Hepatocyte (in vitro differentiated cells): ENCODE results near the gene NPW. TPM values are rescaled to one million over a fixed set of nuclear protein-coding genes. Genes with fewer than 3 reads are reported as not detected.

Source experiments
- DNase-seq: peaks from one replicate; pipeline ENCODE4 v3.0.0-alpha.2; 2016; ENCODE audit warnings: low spot score
- H2AFZ ChIP-seq: fragments of 200-600 bp; sonication (generic); 2 replicates; pipeline ENCODE4 v1.6.0; 2016; ENCODE audit warnings: antibody characterized with exemption, mild to moderate bottlenecking
- H3K27ac ChIP-seq: fragments of 200-600 bp; sonication (generic); 2 replicates; pipeline ENCODE4 v1.5.1; 2016; ENCODE audit warnings: mild to moderate bottlenecking
- H3K27me3 ChIP-seq: fragments of 200-600 bp; sonication (generic); 2 replicates; pipeline ENCODE4 v1.6.1; 2016
- H3K36me3 ChIP-seq: fragments of 200-600 bp; sonication (generic); replicated peaks from 2 replicates; pipeline ENCODE4 v1.5.1; 2016; ENCODE audit warnings: low read depth; ENCODE audit not compliant: insufficient read depth
- H3K4me1 ChIP-seq: fragments of 200-600 bp; sonication (generic); 2 replicates; pipeline ENCODE4 v1.5.1; 2016; ENCODE audit warnings: mild to moderate bottlenecking, moderate library complexity; ENCODE audit not compliant: insufficient read depth
- H3K4me2 ChIP-seq: fragments of 200-600 bp; sonication (generic); 2 replicates; pipeline ENCODE4 v1.6.0; 2016
- H3K4me3 ChIP-seq: fragments of 200-600 bp; sonication (generic); 2 replicates; pipeline ENCODE4 v1.5.1; 2016; ENCODE audit warnings: mild to moderate bottlenecking
- H3K79me2 ChIP-seq: fragments of 200-600 bp; sonication (generic); 2 replicates; pipeline ENCODE4 v1.6.0; 2017; ENCODE audit warnings: mild to moderate bottlenecking
- H3K9me2 ChIP-seq: fragments of 200-600 bp; sonication (generic); replicated peaks from 2 replicates; pipeline ENCODE4 v1.6.0; 2017; ENCODE audit warnings: mild to moderate bottlenecking; ENCODE audit not compliant: insufficient read depth
- H3K9me3 ChIP-seq: fragments of 200-600 bp; sonication (generic); 2 replicates; pipeline ENCODE4 v1.5.1; 2016; ENCODE audit warnings: low read depth, mild to moderate bottlenecking
- H4K20me1 ChIP-seq: fragments of 200-600 bp; sonication (generic); 2 replicates; pipeline ENCODE4 v1.6.0; 2016; ENCODE audit warnings: mild to moderate bottlenecking; ENCODE audit not compliant: insufficient read depth, poor library complexity, severe bottlenecking
- CTCF ChIP-seq: fragments of 200-600 bp; sonication (generic); IDR thresholded peaks from 2 replicates; pipeline ENCODE4 v1.5.1; 2016; ENCODE audit warnings: antibody characterized with exemption, mild to moderate bottlenecking; ENCODE audit not compliant: poor library complexity
- EZH2 ChIP-seq: fragments of 200-600 bp; sonication (generic); IDR thresholded peaks from 2 replicates; pipeline ENCODE4 v1.6.1; 2016; ENCODE audit warnings: antibody characterized with exemption, mild to moderate bottlenecking, borderline replicate concordance
- EZH2phosphoT487 ChIP-seq: fragments of 200-600 bp; sonication (generic); IDR thresholded peaks from one replicate; pipeline ENCODE4 v1.6.1; 2018; ENCODE audit warnings: antibody characterized with exemption, mild to moderate bottlenecking, low read depth, moderate library complexity; ENCODE audit not compliant: unreplicated experiment, severe bottlenecking
- WGBS: methylation state at CpG from one replicate; pipeline ENCODE4 v1.1.6; 2016; ENCODE audit warnings: low lambda C conversion rate; ENCODE audit errors: missing lambda C conversion rate; 5-methylcytosine and 5-hydroxymethylcytosine counted together
- polyA plus RNA-seq: library from polyadenylated mRNA; unstranded; fragments of >200 nt; fragmentation: Nextera tagmentation; extraction: Ambion mirVana; gene quantifications from 2 replicates; pipeline ENCODE4 v1.2.1, GENCODE V29; 2016
- total RNA-seq: library from RNA; depleted of rRNA; stranded (reverse); fragments of >200 nt; gene quantifications from 2 replicates; pipeline ENCODE4 v1.2.3, GENCODE V29; 2014

Gene NPW
- total and polyA plus RNA-seq, 2 experiments from 2014 or later, result 2.7 to 45.2 TPM

DNA sequence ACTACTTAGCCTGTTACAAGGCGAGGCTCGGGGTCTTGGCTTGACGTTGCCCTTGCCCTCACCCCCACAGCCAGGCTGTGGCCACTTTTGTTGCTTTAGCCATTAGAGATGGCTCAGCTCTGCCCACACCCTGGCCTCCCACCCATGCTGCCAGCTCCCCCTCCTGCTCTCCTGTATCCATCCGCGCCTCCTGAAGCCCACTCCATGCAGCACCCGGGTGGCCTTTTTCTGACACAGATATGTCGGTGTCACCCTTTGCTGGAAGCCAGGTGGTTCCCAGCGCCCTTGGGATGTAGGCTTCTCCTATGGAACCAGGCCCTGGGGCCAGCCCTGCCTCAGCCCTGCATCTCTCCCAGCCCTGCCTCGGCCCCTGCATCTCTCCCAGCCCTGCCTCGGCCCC, 37.9 kb downstream of the NPW start:
- TF ChIP-seq EZH2phosphoT487 (no peak), CTCF (no peak), EZH2 (no peak)
- Histone ChIP-seq H3K79me2 (no peaks in the 10 kb centered on the region), H3K36me3 (no peaks in the 10 kb centered on the region)

DNA sequence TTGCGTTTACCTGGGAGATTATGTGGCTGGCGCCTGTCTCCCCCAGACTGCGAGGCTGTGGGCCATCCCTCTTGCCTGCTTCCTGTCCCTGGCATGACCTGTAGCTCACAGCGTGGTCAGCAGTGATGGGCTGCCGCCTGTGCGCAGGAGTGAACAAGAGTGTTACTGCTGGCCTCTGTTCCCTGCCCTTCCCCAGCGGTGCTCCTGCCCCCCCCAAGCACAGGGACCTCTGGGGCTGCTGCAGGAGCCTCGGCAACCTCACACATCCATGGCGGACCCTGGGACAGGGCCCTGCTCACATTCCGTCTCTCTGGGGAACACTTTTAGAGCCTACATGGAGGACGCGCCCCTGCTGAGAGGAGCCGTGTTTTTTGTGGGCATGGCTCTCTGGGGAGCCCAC, 38.8 kb downstream of the NPW start:
- no peaks in the 10 kb centered on the region for H3K79me2 ChIP-seq
- no peaks in the 10 kb centered on the region for H3K36me3 ChIP-seq
- no peaks in the 10 kb centered on the region for H3K4me1 ChIP-seq
- no peak overlapping the region for H2AFZ ChIP-seq
- TF ChIP-seq EZH2phosphoT487, result no peak
- H3K27ac ChIP-seq, result no peak overlapping the region
- DNase-seq, result no peak
- no peaks in the 10 kb centered on the region for H4K20me1 ChIP-seq
- H3K27me3 ChIP-seq, result no peaks in the 10 kb centered on the region
- H3K4me2 ChIP-seq, result no peak overlapping the region
- no peak overlapping the region for H3K4me3 ChIP-seq
- 89% methylated on average over 13 of the region's 13 CpGs for WGBS
- no peaks in the 10 kb centered on the region for H3K9me3 ChIP-seq
- no peaks in the 10 kb centered on the region for H3K9me2 ChIP-seq

More for the DNA sequence above, 37.9 kb downstream of the NPW start:
- Histone ChIP-seq H2AFZ (no peak overlapping the region), H4K20me1 (no peaks in the 10 kb centered on the region), H3K4me1 (no peaks in the 10 kb centered on the region), H3K9me2 (no peaks in the 10 kb centered on the region), H3K4me3 (no peak overlapping the region), H3K9me3 (no peaks in the 10 kb centered on the region), H3K27me3 (no peaks in the 10 kb centered on the region), H3K27ac (no peak overlapping the region), H3K4me2 (no peak overlapping the region)
- 98% methylated on average over 10 of the region's 10 CpGs for WGBS
- DNase-seq, result no peak

DNA sequence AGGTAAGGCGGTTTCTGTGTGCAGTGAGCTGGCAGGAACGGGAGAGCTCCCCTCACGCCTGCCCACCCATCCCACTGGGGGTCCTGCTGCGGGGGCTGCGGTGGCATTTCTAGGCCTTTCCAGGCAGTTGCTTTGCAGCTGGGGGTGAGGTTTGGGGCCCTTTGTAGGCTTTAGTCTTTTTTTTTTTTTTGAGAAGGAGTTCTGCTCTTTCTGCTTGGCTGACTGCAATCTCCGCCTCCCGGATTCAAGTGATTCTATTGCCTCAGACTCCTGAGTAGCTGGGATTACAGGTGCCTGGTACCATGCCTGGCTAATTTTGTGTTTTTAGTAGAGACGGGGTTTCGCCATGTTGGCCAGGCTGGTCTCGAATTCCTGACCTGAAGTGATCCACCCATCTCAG, 39.3 kb downstream of the NPW start:
- Histone ChIP-seq H3K9me2 (no peaks in the 10 kb centered on the region), H4K20me1 (no peaks in the 10 kb centered on the region), H3K4me2 (no peak overlapping the region), H3K36me3 (no peaks in the 10 kb centered on the region), H3K27me3 (no peaks in the 10 kb centered on the region), H3K27ac (no peak overlapping the region), H3K79me2 (no peaks in the 10 kb centered on the region), H3K4me3 (no peak overlapping the region), H2AFZ (no peak overlapping the region), H3K9me3 (no peaks in the 10 kb centered on the region), H3K4me1 (no peaks in the 10 kb centered on the region)
- no peak for DNase-seq
- WGBS, result 92% methylated on average over 10 of the region's 10 CpGs
- TF ChIP-seq EZH2, result no peak
- TF ChIP-seq CTCF, result no peak
- TF ChIP-seq EZH2phosphoT487, result no peak

DNA sequence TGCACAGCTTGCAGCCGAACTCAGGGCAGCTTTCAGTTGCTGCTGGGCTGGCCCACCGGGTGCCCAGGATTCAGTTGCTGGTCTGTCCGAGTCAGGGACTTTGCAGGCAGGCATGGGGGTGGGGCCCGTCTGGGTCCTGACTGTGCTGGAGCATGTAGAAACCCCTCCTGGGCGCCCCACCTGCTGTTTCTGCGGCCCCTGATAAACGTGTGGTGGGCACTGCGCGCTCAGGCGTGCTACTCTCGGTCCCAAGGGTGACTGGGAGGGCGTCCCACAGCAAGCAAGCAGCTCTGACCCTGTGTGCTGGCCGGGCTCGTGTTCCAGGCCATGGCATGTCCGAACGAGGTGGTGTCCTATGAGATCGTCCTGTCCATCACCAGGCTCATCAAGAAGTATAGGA, 40.8 kb downstream of the NPW start:
- Histone ChIP-seq H3K4me1 (no peaks in the 10 kb centered on the region), H3K4me3 (no peak overlapping the region), H3K4me2 (no peak overlapping the region), H3K27ac (no peak overlapping the region), H3K36me3 (no peaks in the 10 kb centered on the region), H4K20me1 (no peaks in the 10 kb centered on the region), H3K79me2 (no peaks in the 10 kb centered on the region), H3K27me3 (no peaks in the 10 kb centered on the region), H3K9me3 (no peaks in the 10 kb centered on the region), H3K9me2 (no peaks in the 10 kb centered on the region), H2AFZ (no peak overlapping the region)
- no peak for DNase-seq
- TF ChIP-seq EZH2phosphoT487 (no peak), EZH2 (no peak), CTCF (no peak)
- 94% methylated on average over 16 of the region's 17 CpGs for WGBS
